ENCODE measurements around the gene SLC4A4. TPM values are rescaled to one million over a fixed set of nuclear protein-coding genes. Genes with fewer than 3 reads are reported as not detected.

Gene SLC4A4
- polyA plus RNA-seq, 1 donor (not counting 4 experiments of a cell fraction or from before 2014, with no cell fraction given): 0.29 TPM

DNA sequence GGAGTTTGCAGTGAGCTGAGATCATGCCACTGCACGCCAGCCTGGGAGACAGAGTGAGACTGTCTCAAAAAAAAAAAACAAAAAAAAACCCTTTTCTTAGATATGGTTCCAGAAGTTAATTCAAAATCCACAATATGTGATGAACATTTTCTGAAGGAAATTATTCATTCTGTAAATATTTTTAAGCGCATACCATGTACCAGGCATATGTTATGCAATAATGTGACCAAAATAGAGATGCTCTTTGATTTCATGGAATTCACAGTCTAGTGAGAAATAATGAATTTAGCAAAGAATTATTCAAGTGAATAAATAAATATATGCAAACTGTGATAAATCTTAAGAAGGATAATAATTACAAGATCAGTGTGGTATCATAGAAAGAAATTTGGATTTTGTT, 270.3 kb downstream of the SLC4A4 start:
- TF ChIP-seq, protein P1, sequence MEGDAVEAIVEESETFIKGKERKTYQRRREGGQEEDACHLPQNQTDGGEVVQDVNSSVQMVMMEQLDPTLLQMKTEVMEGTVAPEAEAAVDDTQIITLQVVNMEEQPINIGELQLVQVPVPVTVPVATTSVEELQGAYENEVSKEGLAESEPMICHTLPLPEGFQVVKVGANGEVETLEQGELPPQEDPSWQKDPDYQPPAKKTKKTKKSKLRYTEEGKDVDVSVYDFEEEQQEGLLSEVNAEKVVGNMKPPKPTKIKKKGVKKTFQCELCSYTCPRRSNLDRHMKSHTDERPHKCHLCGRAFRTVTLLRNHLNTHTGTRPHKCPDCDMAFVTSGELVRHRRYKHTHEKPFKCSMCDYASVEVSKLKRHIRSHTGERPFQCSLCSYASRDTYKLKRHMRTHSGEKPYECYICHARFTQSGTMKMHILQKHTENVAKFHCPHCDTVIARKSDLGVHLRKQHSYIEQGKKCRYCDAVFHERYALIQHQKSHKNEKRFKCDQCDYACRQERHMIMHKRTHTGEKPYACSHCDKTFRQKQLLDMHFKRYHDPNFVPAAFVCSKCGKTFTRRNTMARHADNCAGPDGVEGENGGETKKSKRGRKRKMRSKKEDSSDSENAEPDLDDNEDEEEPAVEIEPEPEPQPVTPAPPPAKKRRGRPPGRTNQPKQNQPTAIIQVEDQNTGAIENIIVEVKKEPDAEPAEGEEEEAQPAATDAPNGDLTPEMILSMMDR (optimal IDR thresholded peaks at IDR 0.05 in 1 of 3, IDR thresholded peaks at IDR 0.05 in 1 of 3, conservative IDR thresholded peaks at IDR 0.05 in 1 of 3; ENCODE audit: extremely low read depth in 1 of 3, insufficient read depth in 2 of 3, low read length in 3 of 3): no peak
- no peak for TF ChIP-seq EZH2 (IDR thresholded peaks at IDR 0.05; ENCODE audit: low read length)
- DNase-seq (ENCODE audit: low read depth, low spot score): no peak
- H3K9ac ChIP-seq (ENCODE audit: control insufficient read depth, extremely low read depth, insufficient read depth, low read length): no peak overlapping the region

GRCh38 chr4:71609651-71610050, 270.8 kb downstream of the SLC4A4 start:
- no peak for FAIRE-seq
- no peak overlapping the region for H3K4me3 ChIP-seq (ENCODE audit: control insufficient read depth in 2 of 3, extremely low read depth in 1 of 3, insufficient read depth in 2 of 3, low read depth in 1 of 3, low read length in 3 of 3)
- dilution Hi-C loops (cut with MboI; ENCODE audit: extremely low pct_ligation_motif_present, low sequenced_read_pairs): no loop called here

More for the DNA sequence above, 270.3 kb downstream of the SLC4A4 start:
- Histone ChIP-seq H3K4me1 (ENCODE audit: control insufficient read depth, extremely low read depth, insufficient read depth, low read length) (no peaks in the 10 kb centered on the region), H3K9me1 (ENCODE audit: control insufficient read depth, extremely low read depth, insufficient read depth, low read length) (no peaks in the 10 kb centered on the region), H3K9me3 (ENCODE audit: control insufficient read depth, low read depth, low read length) (no peaks in the 10 kb centered on the region), H4K20me1 (ENCODE audit: control insufficient read depth, extremely low read depth, insufficient read depth, low read length) (no peaks in the 10 kb centered on the region), H2AFZ (ENCODE audit: control insufficient read depth, low read length) (no peak overlapping the region), H3K27me3 (ENCODE audit: control insufficient read depth, extremely low read depth, insufficient read depth, low read length) (no peaks in the 10 kb centered on the region), H3K4me2 (ENCODE audit: control insufficient read depth, extremely low read depth, insufficient read depth, low read depth, low read length) (no peak overlapping the region), H3K79me2 (ENCODE audit: control insufficient read depth, insufficient read depth, low read length) (no peaks in the 10 kb centered on the region), H3K27ac (ENCODE audit: control insufficient read depth, insufficient read depth, low read length) (no peak overlapping the region), H3K4me3 (ENCODE audit: control insufficient read depth in 2 of 3, extremely low read depth in 1 of 3, insufficient read depth in 2 of 3, low read depth in 1 of 3, low read length in 3 of 3) (no peak overlapping the region), H3K36me3 (ENCODE audit: control insufficient read depth in 2 of 2, extremely low read depth in 1 of 2, insufficient read depth in 2 of 2, low read length in 2 of 2) (no peaks in the 10 kb centered on the region)
- FAIRE-seq: no peak
- dilution Hi-C loops (cut with MboI; ENCODE audit: extremely low pct_ligation_motif_present, low sequenced_read_pairs): no loop called here

More at GRCh38 chr4:71609651-71610050, 270.8 kb downstream of the SLC4A4 start:
- TF ChIP-seq, protein P1 (optimal IDR thresholded peaks at IDR 0.05 in 1 of 3, IDR thresholded peaks at IDR 0.05 in 1 of 3, conservative IDR thresholded peaks at IDR 0.05 in 1 of 3; ENCODE audit: extremely low read depth in 1 of 3, insufficient read depth in 2 of 3, low read length in 3 of 3): no peak
- no peak for TF ChIP-seq EZH2 (IDR thresholded peaks at IDR 0.05; ENCODE audit: low read length)
- H3K36me3 ChIP-seq (ENCODE audit: control insufficient read depth in 2 of 2, extremely low read depth in 1 of 2, insufficient read depth in 2 of 2, low read length in 2 of 2): no peaks in the 10 kb centered on the region
- no peak overlapping the region for H3K9ac ChIP-seq (ENCODE audit: control insufficient read depth, extremely low read depth, insufficient read depth, low read length)
- H3K9me1 ChIP-seq (ENCODE audit: control insufficient read depth, extremely low read depth, insufficient read depth, low read length): no peaks in the 10 kb centered on the region
- no peaks in the 10 kb centered on the region for H3K79me2 ChIP-seq (ENCODE audit: control insufficient read depth, insufficient read depth, low read length)
- no peak overlapping the region for H3K27ac ChIP-seq (ENCODE audit: control insufficient read depth, insufficient read depth, low read length)
- H3K4me1 ChIP-seq (ENCODE audit: control insufficient read depth, extremely low read depth, insufficient read depth, low read length): no peaks in the 10 kb centered on the region
- no peaks in the 10 kb centered on the region for H3K9me3 ChIP-seq (ENCODE audit: control insufficient read depth, low read depth, low read length)
- H3K4me2 ChIP-seq (ENCODE audit: control insufficient read depth, extremely low read depth, insufficient read depth, low read depth, low read length): no peak overlapping the region
- no peaks in the 10 kb centered on the region for H3K27me3 ChIP-seq (ENCODE audit: control insufficient read depth, extremely low read depth, insufficient read depth, low read length)
- no peak for DNase-seq (ENCODE audit: low read depth, low spot score)
- H4K20me1 ChIP-seq (ENCODE audit: control insufficient read depth, extremely low read depth, insufficient read depth, low read length): no peaks in the 10 kb centered on the region
- no peak overlapping the region for H2AFZ ChIP-seq (ENCODE audit: control insufficient read depth, low read length)
